ENCODE data around the gene CERS2. TPM values are rescaled to one million over a fixed set of nuclear protein-coding genes. Genes with fewer than 3 reads are reported as not detected.

CERS2 gene
- total RNA-seq, 2 experiments from 2014 or later = 64.7 to 92.8 TPM

- CTCF ChIA-PET (ENCODE audit: unreplicated experiment) = interaction anchor here (1.1 kb wide), 1 partner anchor 11 kb away, joined by 4 read pairs; the partner anchor contains the start of gene MINDY1
- Histone ChIP-seq H4K20me1 (ENCODE audit: insufficient read depth, low read length) (no peaks in the 10 kb centered on the region), H3K27ac (ENCODE audit: low read depth, low read length, poor library complexity, severe bottlenecking) (no peak overlapping the region), H3K9me3 (ENCODE audit: low read length) (no peaks in the 10 kb centered on the region), H3K9me2 (ENCODE audit: insufficient read depth, low read length) (no peaks in the 10 kb centered on the region), H3K79me2 (ENCODE audit: insufficient read depth, low read depth, low read length) (no peaks in the 10 kb centered on the region), H3K4me3 (ENCODE audit: low read depth, low read length, poor library complexity, severe bottlenecking) (peak overlapping the region; percentile 20), H3K4me1 (ENCODE audit: insufficient read depth, low read length, poor library complexity, severe bottlenecking) (no peaks in the 10 kb centered on the region), H3K4me2 (ENCODE audit: low read length) (peak overlapping the region; percentile 38), H2AFZ (ENCODE audit: low read length) (peak overlapping the region; percentile 45; the same call in 1 of the 2 replicates), H3K36me3 (ENCODE audit: insufficient read depth, low read length) (no peaks in the 10 kb centered on the region)
- TF ChIP-seq EZH2phosphoT487 (IDR thresholded peaks at IDR 0.05; ENCODE audit: borderline replicate concordance, low read depth, low read length) (no peak), CTCF (conservative IDR thresholded peaks at IDR 0.05; ENCODE audit: low read length) (peak; percentile 87)
- no peak for DNase-seq (ENCODE audit: low spot score)
- POLR2A ChIA-PET = interaction anchor here (0.6 to 1.9 kb wide), 6 partner anchors 11 to 722 kb away, joined by 3 to 7 read pairs (median 4); partner anchors contain the start of gene MINDY1
- intact Hi-C loops (cut with micrococcal nuclease; ENCODE audit: unreplicated experiment) = loop anchor here (2.0 kb wide), 1 partner anchor 17 kb away; no protein-coding TSS in a partner anchor
- no TSS peak for BruUV-seq (replicated peaks)
These were observed 21.3 kb upstream of the CERS2 start for GRCh38 chr1:150995896-150996295.

- POLR2A ChIA-PET = interaction anchor here (0.6 to 1.9 kb wide), 5 partner anchors 11 to 722 kb away, joined by 3 to 7 read pairs (median 4); partner anchors contain the start of gene MINDY1
These were observed 20.8 kb upstream of the CERS2 start for GRCh38 chr1:150995460-150995859.

More at GRCh38 chr1:150995460-150995859, 20.8 kb upstream of the CERS2 start:
- no peak overlapping the region for H3K4me3 ChIP-seq (ENCODE audit: low read depth, low read length, poor library complexity, severe bottlenecking)
- no peaks in the 10 kb centered on the region for H3K9me2 ChIP-seq (ENCODE audit: insufficient read depth, low read length)
- no TSS peak for BruUV-seq (replicated peaks)
- H3K27ac ChIP-seq (ENCODE audit: low read depth, low read length, poor library complexity, severe bottlenecking) = no peak overlapping the region
- CTCF ChIA-PET (ENCODE audit: unreplicated experiment) = no interaction called here
- peak overlapping the region; percentile 38 for H3K4me2 ChIP-seq (ENCODE audit: low read length)
- no peak for DNase-seq (ENCODE audit: low spot score)
- no peaks in the 10 kb centered on the region for H3K9me3 ChIP-seq (ENCODE audit: low read length)
- H3K79me2 ChIP-seq (ENCODE audit: insufficient read depth, low read depth, low read length) = no peaks in the 10 kb centered on the region
- no peaks in the 10 kb centered on the region for H3K4me1 ChIP-seq (ENCODE audit: insufficient read depth, low read length, poor library complexity, severe bottlenecking)
- intact Hi-C loops (cut with micrococcal nuclease; ENCODE audit: unreplicated experiment) = loop anchor here (2.0 kb wide), 1 partner anchor 17 kb away; no protein-coding TSS in a partner anchor
- no peak for TF ChIP-seq EZH2phosphoT487 (IDR thresholded peaks at IDR 0.05; ENCODE audit: borderline replicate concordance, low read depth, low read length)
- TF ChIP-seq CTCF (conservative IDR thresholded peaks at IDR 0.05; ENCODE audit: low read length) = no peak
- H2AFZ ChIP-seq (ENCODE audit: low read length) = peak overlapping the region; percentile 45; the same call in 1 of the 2 replicates
- no peaks in the 10 kb centered on the region for H4K20me1 ChIP-seq (ENCODE audit: insufficient read depth, low read length)
- H3K36me3 ChIP-seq (ENCODE audit: insufficient read depth, low read length) = no peaks in the 10 kb centered on the region
